GM23338 (cell line): ENCODE data around the gene GSTA5. TPM values are rescaled to one million over a fixed set of nuclear protein-coding genes. Genes with fewer than 3 reads are reported as not detected.

Experiments
- ATAC-seq: fragments of 200-7000 bp; cut with Tn5 transposase; 3 replicates; pipeline ENCODE4 v1.9.1; 2020
- DNase-seq: peaks from one replicate; pipeline ENCODE4 v3.0.0-alpha.2; 2015; ENCODE audit warnings: low spot score
- H2AFZ ChIP-seq: fragments of 200-600 bp; sonication (generic); 2 replicates; pipeline ENCODE4 v1.8.0; 2016; ENCODE audit warnings: antibody characterized with exemption, mild to moderate bottlenecking, moderate library complexity
- H3F3A ChIP-seq: fragments of 200-600 bp; sonication (generic); replicated peaks from 2 replicates; pipeline ENCODE4 v1.8.0; 2017; ENCODE audit warnings: antibody characterized with exemption, mixed run types, low read depth
- H3K27ac ChIP-seq: fragments of 200-600 bp; sonication (generic); 2 replicates; pipeline ENCODE4 v1.6.1; 2016; ENCODE audit warnings: low read depth
- H3K27me3 ChIP-seq: fragments of 200-600 bp; sonication (generic); 2 replicates; pipeline ENCODE4 v1.8.0; 2016; ENCODE audit warnings: mild to moderate bottlenecking, mixed run types, moderate library complexity; ENCODE audit not compliant: insufficient read depth
- H3K36me3 ChIP-seq: fragments of 200-600 bp; sonication (generic); 2 replicates; pipeline ENCODE4 v1.8.0; 2016; ENCODE audit warnings: mild to moderate bottlenecking; ENCODE audit not compliant: insufficient read depth
- H3K4me1 ChIP-seq: fragments of 200-600 bp; sonication (generic); 2 replicates; pipeline ENCODE4 v1.8.0; 2016; ENCODE audit warnings: mild to moderate bottlenecking, moderate library complexity; ENCODE audit not compliant: insufficient read depth
- H3K4me2 ChIP-seq: fragments of 200-600 bp; sonication (generic); 2 replicates; pipeline ENCODE4 v1.7.1; 2017; ENCODE audit warnings: mixed run types
- H3K4me3 ChIP-seq: fragments of 200-600 bp; sonication (generic); 2 replicates; pipeline ENCODE4 v1.6.1; 2016; ENCODE audit warnings: mixed run types
- H3K79me2 ChIP-seq: fragments of 200-600 bp; sonication (generic); replicated peaks from 2 replicates; pipeline ENCODE4 v1.8.0; 2017; ENCODE audit warnings: mild to moderate bottlenecking; ENCODE audit not compliant: insufficient read depth
- H3K9me2 ChIP-seq: fragments of 200-600 bp; sonication (generic); 2 replicates; pipeline ENCODE4 v1.8.0; 2017; ENCODE audit not compliant: insufficient read depth
- H4K20me1 ChIP-seq: fragments of 200-600 bp; sonication (generic); replicated peaks from 2 replicates; pipeline ENCODE4 v1.8.0; 2017; ENCODE audit warnings: mild to moderate bottlenecking; ENCODE audit not compliant: insufficient read depth
- H3K27ac Mint-ChIP-seq: 2 replicates; pipeline ENCODE4 v1.8.0; 2020; ENCODE audit warnings: inconsistent platforms, mild to moderate bottlenecking, moderate library complexity, mixed read lengths
- H3K27me3 Mint-ChIP-seq: 3 replicates; pipeline ENCODE4 v1.8.0; 2022; ENCODE audit warnings: low read depth, mild to moderate bottlenecking, moderate library complexity, mixed read lengths, inconsistent platforms; ENCODE audit not compliant: insufficient read depth, poor library complexity
- H3K36me3 Mint-ChIP-seq: 3 replicates; pipeline ENCODE4 v1.8.0; 2021; ENCODE audit warnings: low read depth, mild to moderate bottlenecking, inconsistent platforms, moderate library complexity, mixed read lengths
- H3K4me1 Mint-ChIP-seq: 3 replicates; pipeline ENCODE4 v1.8.0; 2020; ENCODE audit warnings: mild to moderate bottlenecking, inconsistent platforms, mixed read lengths
- H3K4me3 Mint-ChIP-seq: 3 replicates; pipeline ENCODE4 v1.8.0; 2021; ENCODE audit warnings: moderate library complexity, mild to moderate bottlenecking, inconsistent platforms, mixed read lengths
- H3K9me3 Mint-ChIP-seq: 3 replicates; pipeline ENCODE4 v1.8.0; 2020; ENCODE audit warnings: moderate library complexity, mild to moderate bottlenecking, inconsistent platforms, mixed read lengths
- CTCF ChIP-seq, 2 experiments: fragments of 200-600 bp in 1 of 2; sonication (generic) in 1 of 2; conservative IDR thresholded peaks; 2 replicates each; pipeline versions ENCODE4 v1.5.1 to v1.6.1; 2016 to 2017; ENCODE audit warnings: antibody characterized with exemption in 2 of 2, low read depth in 2 of 2, mild to moderate bottlenecking in 2 of 2, moderate library complexity in 1 of 2
- ETS1 ChIP-seq: IDR thresholded peaks from 2 replicates; pipeline ENCODE4 v1.6.1; 2016; ENCODE audit warnings: antibody characterized with exemption
- EZH2 ChIP-seq: fragments of 200-600 bp; sonication (generic); IDR thresholded peaks from one replicate; pipeline ENCODE4 v1.8.0; 2017; ENCODE audit warnings: antibody characterized with exemption, mild to moderate bottlenecking, low read depth; ENCODE audit not compliant: unreplicated experiment
- JUNB ChIP-seq: IDR thresholded peaks from one replicate; pipeline ENCODE4 v1.6.1; 2016; ENCODE audit warnings: antibody characterized with exemption; ENCODE audit not compliant: unreplicated experiment
- NANOG ChIP-seq: IDR thresholded peaks from 2 replicates; pipeline ENCODE4 v1.6.1; 2016; ENCODE audit warnings: antibody characterized with exemption, borderline replicate concordance
- POLR2AphosphoS5 ChIP-seq: IDR thresholded peaks from 2 replicates; pipeline ENCODE4 v1.6.1; 2016; ENCODE audit warnings: antibody characterized with exemption, low read depth
- ZNF462 ChIP-seq: fragments of 250-450 bp; sonication (Bioruptor Pico); IDR thresholded peaks from 2 replicates; pipeline ENCODE4 v1.5.0; 2020; ENCODE audit warnings: mild to moderate bottlenecking, moderate library complexity
- polyA plus RNA-seq: library from polyadenylated mRNA; unstranded; fragments of >200 nt; fragmentation: Nextera tagmentation; extraction: Ambion mirVana; gene quantifications from 2 replicates; pipeline ENCODE4 v1.2.1, GENCODE V29; 2016
- total RNA-seq: library from RNA; depleted of rRNA; stranded (reverse); fragments of >200 nt; shearing (Covaris generic); gene quantifications from 2 replicates; pipeline ENCODE4 v1.2.3, GENCODE V29; 2014

Gene GSTA5
- total and polyA plus RNA-seq, 2 experiments from 2014 or later = not detected

- no peaks in the 10 kb centered on the region for H3F3A ChIP-seq
- no peak overlapping the region for H3K4me3 ChIP-seq
- no peak overlapping the region for H2AFZ ChIP-seq
- no peak overlapping the region for H3K27ac ChIP-seq
- Mint-ChIP-seq H3K27ac (no peak overlapping the region), H3K27me3 (no peaks in the 10 kb centered on the region), H3K36me3 (peaks cover 6% of the 10 kb centered on the region; the same call in 2 of the 3 replicates), H3K9me3 (peaks cover 29% of the 10 kb centered on the region), H3K4me3 (no peak overlapping the region), H3K4me1 (peaks cover 2% of the 10 kb centered on the region; the same call in 2 of the 3 replicates)
- no peak for ATAC-seq
- H3K4me1 ChIP-seq = no peaks in the 10 kb centered on the region
- no peaks in the 10 kb centered on the region for H3K27me3 ChIP-seq
- no peaks in the 10 kb centered on the region for H3K9me2 ChIP-seq
- no peak for TF ChIP-seq EZH2
- TF ChIP-seq POLR2AphosphoS5 = no peak
- no peak for TF ChIP-seq ETS1
- TF ChIP-seq JUNB = no peak
- no peaks in the 10 kb centered on the region for H3K79me2 ChIP-seq
- DNase-seq = no peak
- H4K20me1 ChIP-seq = no peaks in the 10 kb centered on the region
- no peaks in the 10 kb centered on the region for H3K36me3 ChIP-seq
- no peak overlapping the region for H3K4me2 ChIP-seq
These were observed 20.4 kb downstream of the GSTA5 start for GRCh38 chr6:52820198-52820597.

GRCh38 chr6:52815167-52816092 is 25.2 kb downstream of the GSTA5 start:
- no peak overlapping the region for H3K4me3 ChIP-seq
- Mint-ChIP-seq H3K9me3 (no peaks in the 10 kb centered on the region), H3K36me3 (no peaks in the 10 kb centered on the region), H3K27ac (no peak overlapping the region), H3K4me3 (no peak overlapping the region), H3K27me3 (no peaks in the 10 kb centered on the region), H3K4me1 (peaks cover 3% of the 10 kb centered on the region; the same call in 2 of the 3 replicates)
- H3K9me2 ChIP-seq = 0 out of 2 replicates have a peak, but pooled peaks cover 3% of the 10 kb centered on the region
- H3K27me3 ChIP-seq = no peaks in the 10 kb centered on the region
- no peaks in the 10 kb centered on the region for H4K20me1 ChIP-seq
- DNase-seq (peak; percentile 75), ATAC-seq (peak; percentile 100)
- H3K36me3 ChIP-seq = no peaks in the 10 kb centered on the region
- H3K4me1 ChIP-seq = no peaks in the 10 kb centered on the region
- H3F3A ChIP-seq = no peaks in the 10 kb centered on the region
- H3K4me2 ChIP-seq = no peak overlapping the region
- peak; percentile 29; the same call in 1 of the 2 replicates for TF ChIP-seq ZNF462 (CRISPR knock-in tag)
- TF ChIP-seq EZH2 = no peak
- TF ChIP-seq NANOG = no peak
- peak; percentile 72 to 80 for TF ChIP-seq CTCF (conservative IDR thresholded peaks at IDR 0.05; ENCODE audit: low read depth in 2 of 2)
- H2AFZ ChIP-seq = peak overlapping the region; percentile 90; the same call in 1 of the 2 replicates
- no peak overlapping the region for H3K27ac ChIP-seq
- no peaks in the 10 kb centered on the region for H3K79me2 ChIP-seq
